HepG2 (cell line): ENCODE results near the gene TC2N. TPM values are rescaled to one million over a fixed set of nuclear protein-coding genes. Genes with fewer than 3 reads are reported as not detected.
A peak's percentile ranks its signal among the peaks of the same experiment; 100 is the strongest.
"Not testable (repeated sequence)": the region's sequence is repeated elsewhere in the genome, so short reads cannot be mapped to it uniquely, and the experiment has no call there.

Source experiments
- ATAC-seq: fragments of 200-7000 bp; cut with Tn5 transposase; 3 replicates; pipeline ENCODE4 v1.9.1; 2020; ENCODE audit warnings: mild to moderate bottlenecking, moderate library complexity
- BruUV-seq: library from RNA; stranded (reverse); fragments of 400-500 nt; replicated peaks from 2 replicates; lab custom pipeline; 2021; lab: Mats Ljungman, UMichigan
- CTCF ChIA-PET: fragments of 300-600 bp; formaldehyde crosslinking; extraction: SDS; loops from one replicate; lab custom pipeline; 2021; ENCODE audit warnings: low total read pairs, inconsistent platforms, low intra/inter-chr PET ratio; lab: Yijun Ruan, JAX
- POLR2A ChIA-PET: fragments of 350-600 bp; sonication (Branson Sonifier 250); formaldehyde crosslinking; loops from one replicate; lab custom pipeline; 2020; ENCODE audit warnings: antibody characterized with exemption, inconsistent platforms; lab: Yijun Ruan, JAX
- DNase-seq: peaks from one replicate; pipeline ENCODE4 v3.0.0-alpha.2; 2015; ENCODE audit warnings: low spot score
- FAIRE-seq: peaks from 3 replicates; lab custom pipeline; 2011; peaks lifted over from hg19 to GRCh38; lab: Jason Lieb, UNC
- H2AFZ ChIP-seq: one replicate; pipeline ENCODE4 v1.6.1; 2011; ENCODE audit warnings: low read length, inconsistent platforms
- H3K27ac ChIP-seq: fragments of 300-600 bp; 3 replicates; pipeline ENCODE4 v1.8.0; 2011; ENCODE audit warnings: mixed run types, mild to moderate bottlenecking, mixed read lengths, low read length, inconsistent platforms; ENCODE audit not compliant: insufficient read depth; ENCODE audit errors: extremely low read length
- H3K27me3 ChIP-seq, 2 experiments: fragments of 200-600 bp in 1 of 2; 2 replicates in 1 of 2; 3 replicates in 1 of 2; pipeline versions ENCODE4 v1.6.0 to v1.8.0; 2011; ENCODE audit warnings: low read length in 2 of 2, mild to moderate bottlenecking in 2 of 2, moderate library complexity in 2 of 2, inconsistent platforms in 1 of 2; ENCODE audit not compliant: insufficient read depth in 2 of 2, control insufficient read depth in 1 of 2
- H3K36me3 ChIP-seq, 2 experiments: fragments of 200-600 bp in 1 of 2; replicated peaks in 1 of 2; 2 replicates in 1 of 2; 3 replicates in 1 of 2; pipeline versions ENCODE4 v1.5.1 to v1.8.0; 2011; ENCODE audit warnings: low read length in 2 of 2, inconsistent platforms in 1 of 2; ENCODE audit not compliant: insufficient read depth in 2 of 2, control insufficient read depth in 1 of 2
- H3K4me1 ChIP-seq: 2 replicates; pipeline ENCODE4 v1.5.1; 2012; ENCODE audit warnings: low read length, inconsistent platforms; ENCODE audit not compliant: insufficient read depth
- H3K4me2 ChIP-seq: 2 replicates; pipeline ENCODE4 v1.6.0; 2011; ENCODE audit warnings: low read depth, low read length, inconsistent platforms
- H3K4me3 ChIP-seq, 3 experiments: fragments of 200-600 bp in 1 of 3; sonication (generic), shearing (Covaris generic) in 1 of 3; replicated peaks in 1 of 3; 2 replicates each; pipeline ENCODE4 v1.5.1; 2011 to 2016; ENCODE audit warnings: low read length in 3 of 3, inconsistent platforms in 2 of 3, low read depth in 2 of 3, mild to moderate bottlenecking in 2 of 3, control low read depth in 1 of 3, mixed read lengths in 1 of 3; ENCODE audit not compliant: insufficient read depth in 1 of 3
- H3K79me2 ChIP-seq: one replicate; pipeline ENCODE4 v1.6.1; 2011; ENCODE audit warnings: low read length, inconsistent platforms; ENCODE audit not compliant: insufficient read depth
- H3K9ac ChIP-seq: 2 replicates; pipeline ENCODE4 v1.6.0; 2011; ENCODE audit warnings: mild to moderate bottlenecking, low read depth, low read length, inconsistent platforms; ENCODE audit not compliant: insufficient read depth
- H3K9me3 ChIP-seq: 2 replicates; pipeline ENCODE4 v1.5.1; 2012; ENCODE audit warnings: mild to moderate bottlenecking, low read length
- H4K20me1 ChIP-seq: 2 replicates; pipeline ENCODE4 v1.6.0; 2011; ENCODE audit warnings: inconsistent platforms, mild to moderate bottlenecking, low read length, moderate library complexity; ENCODE audit not compliant: insufficient read depth
- CEBPB ChIP-seq: IDR thresholded peaks from 2 replicates; pipeline ENCODE4 v1.6.1; 2011; ENCODE audit warnings: low read depth, low read length, improper control_type of control experiment, borderline replicate concordance
- CEBPG ChIP-seq: IDR thresholded peaks from 2 replicates; pipeline ENCODE4 v1.6.1; 2016
- HIC2 ChIP-seq: sonication (generic); formaldehyde crosslinking; IDR thresholded peaks from 2 replicates; pipeline ENCODE4 v1.9.0; 2022; ENCODE audit warnings: low read depth, missing genetic modification reagents
- TGIF2 ChIP-seq: IDR thresholded peaks from 2 replicates; pipeline ENCODE4 v1.6.1; 2016; ENCODE audit warnings: control low read depth, missing compliant biosample characterization
- ZFY ChIP-seq: sonication (generic); formaldehyde crosslinking; IDR thresholded peaks from 2 replicates; pipeline ENCODE4 v1.4.0; 2020; ENCODE audit warnings: missing genetic modification reagents
- ZNF460 ChIP-seq: sonication (generic); formaldehyde crosslinking; IDR thresholded peaks from 2 replicates; pipeline ENCODE4 v1.5.1; 2020; ENCODE audit warnings: missing genetic modification reagents, mild to moderate bottlenecking, borderline replicate concordance
- ZNF687 ChIP-seq: sonication (generic); formaldehyde crosslinking; IDR thresholded peaks from 2 replicates; pipeline ENCODE4 v1.5.1; 2020; ENCODE audit warnings: mild to moderate bottlenecking, missing genetic modification reagents, moderate library complexity
- ZZZ3 ChIP-seq: sonication (generic); formaldehyde crosslinking; IDR thresholded peaks from 2 replicates; pipeline ENCODE4 v1.4.0; 2020; ENCODE audit warnings: missing genetic modification reagents, mild to moderate bottlenecking, borderline replicate concordance
- WGBS: methylation state at CpG from one replicate; pipeline ENCODE4 v1.1.6; 2017; ENCODE audit warnings: low lambda C conversion rate; 5-methylcytosine and 5-hydroxymethylcytosine counted together
- in situ Hi-C: cut with HindIII; loops from 2 replicates; pipeline ENCODE4 v1.10.0; 2017; ENCODE audit warnings: low pct_unique_long_range_greater_than_20kb; ENCODE audit not compliant: extremely low pct_ligation_motif_present
- intact Hi-C: fragments of 100-400 bp; cut with micrococcal nuclease; formaldehyde crosslinking; loops from one replicate; pipeline ENCODE4 v1.10.0; 2022; ENCODE audit not compliant: unreplicated experiment
- polyA plus RNA-seq, 8 experiments: library from polyadenylated mRNA; depleted of rRNA in 3 of 8; stranded (reverse) in 7 of 8; unstranded in 1 of 8; fragments of >200 nt; fragmentation: Illumina TruSeq in 4 of 8; extraction: Trizol in 4 of 8; gene quantifications; 2 replicates each; pipeline versions ENCODE4 v1.2.1 to v1.2.3, GENCODE V29; 2011 to 2016; ENCODE audit warnings: low read depth in 4 of 8, missing spikeins in 1 of 8, mixed read lengths in 1 of 8; ENCODE audit not compliant: insufficient read depth in 1 of 8
- total RNA-seq, 5 experiments: library from RNA; depleted of rRNA; stranded (reverse); fragments of >200 nt; fragmentation: Illumina TruSeq; extraction: Trizol; gene quantifications; 2 replicates each; pipeline ENCODE4 v1.2.3, GENCODE V29; 2016; ENCODE audit warnings: low read depth in 1 of 5

TC2N gene
- total and polyA plus RNA-seq, 2 of the 13 experiments (the other 11 are each of a cell fraction or from before 2014, with no cell fraction given), result 0.03 TPM; not detected in 1

GRCh38 chr14:91897716-91898115 is 30.4 kb upstream of the TC2N start:
- DNase-seq, H3K4me3 ChIP-seq, H4K20me1 ChIP-seq, FAIRE-seq, H3K36me3 ChIP-seq, intact Hi-C loops, H3K27me3 ChIP-seq, CTCF ChIA-PET, H3K9me3 ChIP-seq, BruUV-seq, in situ Hi-C loops, H3K9ac ChIP-seq, H2AFZ ChIP-seq, POLR2A ChIA-PET, ATAC-seq, H3K27ac ChIP-seq, H3K79me2 ChIP-seq: not testable (repeated sequence)
- 85% methylated on average over 5 of the region's 5 CpGs for WGBS
- H3K4me2 ChIP-seq, result peak overlapping the region; percentile 73; the same call in 1 of the 2 replicates
- TF ChIP-seq ZNF460 (CRISPR knock-in tag), result peak; percentile 58; the same call in 1 of the 2 replicates
- TF ChIP-seq ZFY (CRISPR knock-in tag), result 0 out of 2 replicates have a peak, but pooled peaks have one; percentile 6
- H3K4me1 ChIP-seq, result peaks cover 29% of the 10 kb centered on the region

GRCh38 chr14:91897106-91897701 is 29.9 kb upstream of the TC2N start:
- Histone ChIP-seq H3K4me3 (no peak overlapping the region), H2AFZ (no peak overlapping the region), H3K36me3 (no peaks in the 10 kb centered on the region), H4K20me1 (no peaks in the 10 kb centered on the region), H3K27me3 (no peaks in the 10 kb centered on the region; a peak in 1 of 5 replicates), H3K4me2 (peak overlapping the region; percentile 25; the same call in 1 of the 2 replicates), H3K4me1 (peaks cover 29% of the 10 kb centered on the region), H3K79me2 (no peaks in the 10 kb centered on the region), H3K27ac (no peak overlapping the region), H3K9me3 (no peaks in the 10 kb centered on the region), H3K9ac (no peak overlapping the region)
- intact Hi-C loops, result no loop called here
- peak; percentile 31 for ATAC-seq
- in situ Hi-C loops, result no loop called here
- BruUV-seq, result no TSS peak
- WGBS, result 43% methylated on average over 10 of the region's 10 CpGs
- no peak for TF ChIP-seq ZZZ3
- TF ChIP-seq HIC2 (CRISPR knock-in tag), result peak; percentile 55; the same call in 1 of the 2 replicates
- peak; percentile 66 for TF ChIP-seq CEBPG (CRISPR knock-in tag)
- 0 out of 2 replicates have a peak, but pooled peaks have one; percentile 12 for TF ChIP-seq ZNF687 (CRISPR knock-in tag)
- TF ChIP-seq CEBPB, result peak; percentile 77
- no peak for TF ChIP-seq TGIF2
- no peak for FAIRE-seq
- no peak for DNase-seq
- CTCF ChIA-PET, result no interaction called here
- POLR2A ChIA-PET, result no interaction called here
